Esophagus squamous epithelium (tissue), 4 donors: ENCODE results near the gene ECEL1.

Experiments used
- POLR2A ChIP-seq, 4 donors: fragments of 450-650 bp; IDR thresholded peaks; one replicate each; pipeline ENCODE4 v1.6.1; 2017; ENCODE audit warnings: antibody characterized with exemption in 4 of 4, mild to moderate bottlenecking in 4 of 4, moderate library complexity in 3 of 4
- TF ChIP-seq, protein P1 (sequence below), 6 experiments: fragments of 450-650 bp in 4 of 6; fragments of 200-600 bp in 2 of 6; sonication (generic) in 2 of 6; IDR thresholded peaks; one replicate each; pipeline ENCODE4 v1.5.1; 2016 to 2019; ENCODE audit warnings: antibody characterized with exemption in 6 of 6, mild to moderate bottlenecking in 4 of 6, moderate library complexity in 4 of 6

DNA sequence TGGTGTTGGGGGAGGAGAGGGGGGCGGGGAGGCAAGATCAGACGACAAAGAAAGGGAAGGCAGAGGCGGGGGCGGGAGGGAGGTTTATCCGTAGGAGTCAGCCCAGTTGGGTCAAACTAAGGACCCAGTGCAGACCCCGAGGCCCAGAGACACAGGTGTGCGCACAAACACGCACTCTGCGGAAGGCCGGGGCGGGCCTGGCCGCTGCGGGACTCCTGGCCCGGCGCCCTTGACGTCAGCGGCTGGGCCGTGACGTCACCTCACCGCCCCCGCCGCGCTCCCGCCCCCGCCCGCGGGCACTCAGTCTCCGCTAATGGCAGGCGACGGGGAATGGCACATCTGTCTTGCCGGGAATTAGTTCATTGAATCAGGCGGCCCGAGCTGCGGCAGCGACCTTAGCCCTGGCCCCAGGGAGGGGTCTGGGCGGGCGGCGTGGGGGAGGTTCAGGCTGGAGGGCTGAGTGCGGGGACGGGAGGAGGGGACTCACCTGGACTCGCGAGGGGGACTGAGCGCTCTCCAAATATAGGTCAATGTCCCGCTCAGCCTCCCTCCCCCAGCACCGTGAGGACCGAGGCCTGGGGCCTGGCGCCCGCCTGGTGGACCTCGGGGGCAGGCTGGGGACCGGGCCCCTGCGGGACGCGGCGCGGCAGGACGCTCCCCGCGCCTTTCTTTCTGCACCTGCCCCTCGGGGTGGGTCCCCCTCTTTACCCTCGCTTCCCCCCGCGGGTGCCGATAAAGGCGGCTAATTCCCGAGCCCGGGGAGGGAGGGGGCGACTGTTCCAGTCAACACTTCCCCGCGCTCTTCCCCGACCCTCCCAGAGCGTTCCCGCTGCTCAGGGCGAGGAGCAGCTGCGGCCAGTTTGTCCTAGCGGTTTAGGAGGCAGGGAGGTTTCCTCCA is 15.5 kb upstream of the ECEL1 start:
- TF ChIP-seq, protein P1, sequence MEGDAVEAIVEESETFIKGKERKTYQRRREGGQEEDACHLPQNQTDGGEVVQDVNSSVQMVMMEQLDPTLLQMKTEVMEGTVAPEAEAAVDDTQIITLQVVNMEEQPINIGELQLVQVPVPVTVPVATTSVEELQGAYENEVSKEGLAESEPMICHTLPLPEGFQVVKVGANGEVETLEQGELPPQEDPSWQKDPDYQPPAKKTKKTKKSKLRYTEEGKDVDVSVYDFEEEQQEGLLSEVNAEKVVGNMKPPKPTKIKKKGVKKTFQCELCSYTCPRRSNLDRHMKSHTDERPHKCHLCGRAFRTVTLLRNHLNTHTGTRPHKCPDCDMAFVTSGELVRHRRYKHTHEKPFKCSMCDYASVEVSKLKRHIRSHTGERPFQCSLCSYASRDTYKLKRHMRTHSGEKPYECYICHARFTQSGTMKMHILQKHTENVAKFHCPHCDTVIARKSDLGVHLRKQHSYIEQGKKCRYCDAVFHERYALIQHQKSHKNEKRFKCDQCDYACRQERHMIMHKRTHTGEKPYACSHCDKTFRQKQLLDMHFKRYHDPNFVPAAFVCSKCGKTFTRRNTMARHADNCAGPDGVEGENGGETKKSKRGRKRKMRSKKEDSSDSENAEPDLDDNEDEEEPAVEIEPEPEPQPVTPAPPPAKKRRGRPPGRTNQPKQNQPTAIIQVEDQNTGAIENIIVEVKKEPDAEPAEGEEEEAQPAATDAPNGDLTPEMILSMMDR (IDR thresholded peaks at IDR 0.05): no peak
- TF ChIP-seq POLR2A (IDR thresholded peaks at IDR 0.05): no peak
